HepG2 (cell line): ENCODE results near the gene SPAG7. TPM values are rescaled to one million over a fixed set of nuclear protein-coding genes. Genes with fewer than 3 reads are reported as not detected.

Experiments
- AKAP8 ChIP-seq: sonication (generic); formaldehyde crosslinking; IDR thresholded peaks from 2 replicates; pipeline ENCODE4 v1.5.1; 2020; ENCODE audit warnings: mild to moderate bottlenecking, missing genetic modification reagents
- AKNA ChIP-seq: sonication (generic); formaldehyde crosslinking; IDR thresholded peaks from 2 replicates; pipeline ENCODE4 v1.4.0; 2020; ENCODE audit warnings: missing genetic modification reagents, borderline replicate concordance
- ARID2 ChIP-seq: sonication (generic); formaldehyde crosslinking; IDR thresholded peaks from 2 replicates; pipeline ENCODE4 v1.8.1; 2022; ENCODE audit warnings: mild to moderate bottlenecking, missing genetic modification reagents, borderline replicate concordance
- BCL6 ChIP-seq: IDR thresholded peaks from 2 replicates; pipeline ENCODE4 v1.6.1; 2016; ENCODE audit warnings: missing genetic modification reagents, missing compliant biosample characterization
- ESRRA ChIP-seq: sonication (generic); formaldehyde crosslinking; IDR thresholded peaks from 2 replicates; pipeline ENCODE4 v1.5.1; 2020; ENCODE audit warnings: mild to moderate bottlenecking, low read depth, missing genetic modification reagents
- FOXO1 ChIP-seq: sonication (generic); formaldehyde crosslinking; IDR thresholded peaks from 2 replicates; pipeline ENCODE4 v1.4.0; 2020; ENCODE audit warnings: missing genetic modification reagents
- HIC2 ChIP-seq: sonication (generic); formaldehyde crosslinking; IDR thresholded peaks from 2 replicates; pipeline ENCODE4 v1.9.0; 2022; ENCODE audit warnings: low read depth, missing genetic modification reagents
- HNRNPUL1 ChIP-seq: fragments of 200-400 bp; formaldehyde crosslinking; IDR thresholded peaks from 2 replicates; pipeline ENCODE4 v1.6.1; 2017; ENCODE audit warnings: low read depth, mild to moderate bottlenecking, low read length, moderate library complexity
- NR2C2 ChIP-seq: sonication (generic); formaldehyde crosslinking; IDR thresholded peaks from 2 replicates; pipeline ENCODE4 v1.4.0; 2020; ENCODE audit warnings: missing genetic modification reagents, mild to moderate bottlenecking, moderate library complexity, borderline replicate concordance
- POLR2A ChIP-seq, 2 experiments: IDR thresholded peaks; 2 replicates each; pipeline ENCODE4 v1.6.1; 2011; ENCODE audit warnings: low read depth in 2 of 2, low read length in 2 of 2, mild to moderate bottlenecking in 1 of 2, moderate library complexity in 1 of 2; ENCODE audit not compliant: insufficient read depth in 1 of 2
- TEAD3 ChIP-seq: optimal IDR thresholded peaks from 2 replicates; pipeline ENCODE3; 2016; ENCODE audit warnings: borderline replicate concordance
- TGIF2 ChIP-seq: IDR thresholded peaks from 2 replicates; pipeline ENCODE4 v1.6.1; 2016; ENCODE audit warnings: control low read depth, missing compliant biosample characterization
- THRA ChIP-seq: sonication (generic); formaldehyde crosslinking; IDR thresholded peaks from 2 replicates; pipeline ENCODE4 v1.4.0; 2020; ENCODE audit warnings: missing genetic modification reagents, borderline replicate concordance
- ZBTB10 ChIP-seq: sonication (generic); formaldehyde crosslinking; IDR thresholded peaks from 2 replicates; pipeline ENCODE4 v1.4.0; 2020; ENCODE audit warnings: missing genetic modification reagents, borderline replicate concordance
- ZNF33A ChIP-seq: sonication (generic); formaldehyde crosslinking; IDR thresholded peaks from 2 replicates; pipeline ENCODE4 v1.5.1; 2020; ENCODE audit warnings: missing genetic modification reagents, mild to moderate bottlenecking, moderate library complexity, borderline replicate concordance
- polyA plus RNA-seq, 8 experiments: library from polyadenylated mRNA; depleted of rRNA in 3 of 8; stranded (reverse) in 7 of 8; unstranded in 1 of 8; fragments of >200 nt; fragmentation: Illumina TruSeq in 4 of 8; extraction: Trizol in 4 of 8; gene quantifications; 2 replicates each; pipeline versions ENCODE4 v1.2.1 to v1.2.3, GENCODE V29; 2011 to 2016; ENCODE audit warnings: low read depth in 4 of 8, missing spikeins in 1 of 8, mixed read lengths in 1 of 8; ENCODE audit not compliant: insufficient read depth in 1 of 8
- total RNA-seq, 5 experiments: library from RNA; depleted of rRNA; stranded (reverse); fragments of >200 nt; fragmentation: Illumina TruSeq; extraction: Trizol; gene quantifications; 2 replicates each; pipeline ENCODE4 v1.2.3, GENCODE V29; 2016; ENCODE audit warnings: low read depth in 1 of 5

Gene SPAG7
- total and polyA plus RNA-seq, 2 of the 13 experiments (the other 11 are each of a cell fraction or from before 2014, with no cell fraction given): 51.0 to 59.0 TPM

GRCh38 chr17:4950746-4951204, 16.8 kb downstream of the SPAG7 start, which contains the start of gene ENO3 (continued):
- TF ChIP-seq THRA (CRISPR knock-in tag) (peak; percentile 26; the same call in 1 of the 2 replicates), TEAD3 (CRISPR knock-in tag) (no peak), AKAP8 (CRISPR knock-in tag) (peak; percentile 14; the same call in 1 of the 2 replicates), ZNF33A (CRISPR knock-in tag) (no peak), ZBTB10 (CRISPR knock-in tag) (peak; percentile 27; the same call in 1 of the 2 replicates), BCL6 (CRISPR knock-in tag) (peak; percentile 44; the same call in 1 of the 2 replicates), HIC2 (CRISPR knock-in tag) (peak; percentile 93), HNRNPUL1 (no peak), AKNA (CRISPR knock-in tag) (no peak), TGIF2 (CRISPR knock-in tag) (no peak), ESRRA (CRISPR knock-in tag) (peak; percentile 52; the same call in 1 of the 2 replicates), NR2C2 (CRISPR knock-in tag) (peak; percentile 67; the same call in 1 of the 2 replicates), ARID2 (CRISPR knock-in tag) (no peak), FOXO1 (CRISPR knock-in tag) (0 out of 2 replicates have a peak, but pooled peaks have one; percentile 4), POLR2A (IDR thresholded peaks at IDR 0.05; ENCODE audit: insufficient read depth in 1 of 2, low read depth in 2 of 2, low read length in 2 of 2) (peak in 1 of 2 experiments; percentile 75; a peak in 1 of 4 replicates)
